ENCODE data around the gene CLNS1A. TPM values are rescaled to one million over a fixed set of nuclear protein-coding genes. Genes with fewer than 3 reads are reported as not detected.
A peak's percentile ranks its signal among the peaks of the same experiment; 100 is the strongest.

Gene CLNS1A
- total RNA-seq, 1 experiment from 2014 or later, result 151 TPM

GRCh38 chr11:77658213-77659013 lies 20.8 kb upstream of the CLNS1A start:
- BruUV-seq (replicated peaks), result no TSS peak
- ChIA-PET POLR2A (no interaction called here), RAD21 (ENCODE audit: low non-redundant PET in 1 of 2, low total read pairs in 2 of 2, uncharacterized antibody in 2 of 2, unreplicated experiment in 2 of 2) (no interaction called here), CTCF (no interaction called here)
- H3K4me2 ChIP-seq (ENCODE audit: low read length), result no peak overlapping the region
- H4K20me1 ChIP-seq (ENCODE audit: insufficient read depth), result no peaks in the 10 kb centered on the region
- intact Hi-C loops (cut with micrococcal nuclease), result no loop called here
- DNase-seq (ENCODE audit: low read depth, low spot score), result no peak
- H3K9ac ChIP-seq (ENCODE audit: low read length), result no peak overlapping the region
- no peak for ATAC-seq
- no peak for TF ChIP-seq ELF1 (IDR thresholded peaks at IDR 0.05; ENCODE audit: borderline replicate concordance, low read depth)
- TF ChIP-seq EGR1 (IDR thresholded peaks at IDR 0.05; ENCODE audit: low read depth), result no peak
- TF ChIP-seq, protein P1, sequence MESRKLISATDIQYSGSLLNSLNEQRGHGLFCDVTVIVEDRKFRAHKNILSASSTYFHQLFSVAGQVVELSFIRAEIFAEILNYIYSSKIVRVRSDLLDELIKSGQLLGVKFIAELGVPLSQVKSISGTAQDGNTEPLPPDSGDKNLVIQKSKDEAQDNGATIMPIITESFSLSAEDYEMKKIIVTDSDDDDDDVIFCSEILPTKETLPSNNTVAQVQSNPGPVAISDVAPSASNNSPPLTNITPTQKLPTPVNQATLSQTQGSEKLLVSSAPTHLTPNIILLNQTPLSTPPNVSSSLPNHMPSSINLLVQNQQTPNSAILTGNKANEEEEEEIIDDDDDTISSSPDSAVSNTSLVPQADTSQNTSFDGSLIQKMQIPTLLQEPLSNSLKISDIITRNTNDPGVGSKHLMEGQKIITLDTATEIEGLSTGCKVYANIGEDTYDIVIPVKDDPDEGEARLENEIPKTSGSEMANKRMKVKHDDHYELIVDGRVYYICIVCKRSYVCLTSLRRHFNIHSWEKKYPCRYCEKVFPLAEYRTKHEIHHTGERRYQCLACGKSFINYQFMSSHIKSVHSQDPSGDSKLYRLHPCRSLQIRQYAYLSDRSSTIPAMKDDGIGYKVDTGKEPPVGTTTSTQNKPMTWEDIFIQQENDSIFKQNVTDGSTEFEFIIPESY (IDR thresholded peaks at IDR 0.05; ENCODE audit: extremely low read depth, insufficient replicate concordance, low read length), result no peak
- no peak for TF ChIP-seq TCF7L2 (IDR thresholded peaks at IDR 0.05; ENCODE audit: borderline replicate concordance, extremely low read depth, insufficient read depth, insufficient read length)
- H3K79me2 ChIP-seq (ENCODE audit: insufficient read depth, low read length), result no peaks in the 10 kb centered on the region
- H3K27me3 ChIP-seq (ENCODE audit: insufficient read depth, low read length), result no peaks in the 10 kb centered on the region
- H3K36me3 ChIP-seq (ENCODE audit: control insufficient read depth in 1 of 2, insufficient read depth in 2 of 2, low read length in 2 of 2), result no peaks in the 10 kb centered on the region
- H3K4me3 ChIP-seq (replicated peaks in 1 of 2; ENCODE audit: low read depth in 1 of 2, low read length in 2 of 2), result no peak overlapping the region
- H3K9me3 ChIP-seq (ENCODE audit: control insufficient read depth in 1 of 2, insufficient read depth in 1 of 2, low read depth in 1 of 2, low read length in 2 of 2), result no peaks in the 10 kb centered on the region
- H3K4me1 ChIP-seq (ENCODE audit: control insufficient read depth in 1 of 2, insufficient read depth in 2 of 2, low read length in 2 of 2), result peaks cover 0 to 7% of the 10 kb centered on the region in 2 experiments; a peak in 3 of 4 replicates
- no peaks in the 10 kb centered on the region for H3K9me2 ChIP-seq (ENCODE audit: insufficient read depth)
- H2AFZ ChIP-seq (ENCODE audit: low read depth, low read length, poor library complexity, severe bottlenecking), result no peak overlapping the region
- no peak overlapping the region for H3K27ac ChIP-seq (ENCODE audit: low read depth, low read length)

- ChIA-PET RAD21 (ENCODE audit: low non-redundant PET in 1 of 2, low total read pairs in 2 of 2, uncharacterized antibody in 2 of 2, unreplicated experiment in 2 of 2) (no interaction called here), POLR2A (no interaction called here), CTCF (no interaction called here)
- no peaks in the 10 kb centered on the region for H3K27me3 ChIP-seq (ENCODE audit: insufficient read depth, low read length)
- no peak overlapping the region for H3K27ac ChIP-seq (ENCODE audit: low read depth, low read length)
- no peak overlapping the region for H3K9ac ChIP-seq (ENCODE audit: low read length)
- peaks cover 0 to 7% of the 10 kb centered on the region in 2 experiments; a peak in 3 of 4 replicates for H3K4me1 ChIP-seq (ENCODE audit: control insufficient read depth in 1 of 2, insufficient read depth in 2 of 2, low read length in 2 of 2)
- no peaks in the 10 kb centered on the region for H3K79me2 ChIP-seq (ENCODE audit: insufficient read depth, low read length)
- H3K4me3 ChIP-seq (replicated peaks in 1 of 2; ENCODE audit: low read depth in 1 of 2, low read length in 2 of 2), result no peak overlapping the region
- H3K4me2 ChIP-seq (ENCODE audit: low read length), result no peak overlapping the region
- no peaks in the 10 kb centered on the region for H4K20me1 ChIP-seq (ENCODE audit: insufficient read depth)
- no peak overlapping the region for H2AFZ ChIP-seq (ENCODE audit: low read depth, low read length, poor library complexity, severe bottlenecking)
- ATAC-seq (peak; percentile 27; the same call in 1 of the 2 replicates), DNase-seq (ENCODE audit: low read depth, low spot score) (no peak)
- H3K9me3 ChIP-seq (ENCODE audit: control insufficient read depth in 1 of 2, insufficient read depth in 1 of 2, low read depth in 1 of 2, low read length in 2 of 2), result no peaks in the 10 kb centered on the region
- H3K36me3 ChIP-seq (ENCODE audit: control insufficient read depth in 1 of 2, insufficient read depth in 2 of 2, low read length in 2 of 2), result no peaks in the 10 kb centered on the region
- no peaks in the 10 kb centered on the region for H3K9me2 ChIP-seq (ENCODE audit: insufficient read depth)
- no TSS peak for BruUV-seq (replicated peaks)
- intact Hi-C loops (cut with micrococcal nuclease), result no loop called here
- TF ChIP-seq ELF1 (IDR thresholded peaks at IDR 0.05; ENCODE audit: borderline replicate concordance, low read depth), result no peak
- TF ChIP-seq ZNF274 (IDR thresholded peaks at IDR 0.05; ENCODE audit: low read depth, low read length), result no peak
- TF ChIP-seq, protein P2, sequence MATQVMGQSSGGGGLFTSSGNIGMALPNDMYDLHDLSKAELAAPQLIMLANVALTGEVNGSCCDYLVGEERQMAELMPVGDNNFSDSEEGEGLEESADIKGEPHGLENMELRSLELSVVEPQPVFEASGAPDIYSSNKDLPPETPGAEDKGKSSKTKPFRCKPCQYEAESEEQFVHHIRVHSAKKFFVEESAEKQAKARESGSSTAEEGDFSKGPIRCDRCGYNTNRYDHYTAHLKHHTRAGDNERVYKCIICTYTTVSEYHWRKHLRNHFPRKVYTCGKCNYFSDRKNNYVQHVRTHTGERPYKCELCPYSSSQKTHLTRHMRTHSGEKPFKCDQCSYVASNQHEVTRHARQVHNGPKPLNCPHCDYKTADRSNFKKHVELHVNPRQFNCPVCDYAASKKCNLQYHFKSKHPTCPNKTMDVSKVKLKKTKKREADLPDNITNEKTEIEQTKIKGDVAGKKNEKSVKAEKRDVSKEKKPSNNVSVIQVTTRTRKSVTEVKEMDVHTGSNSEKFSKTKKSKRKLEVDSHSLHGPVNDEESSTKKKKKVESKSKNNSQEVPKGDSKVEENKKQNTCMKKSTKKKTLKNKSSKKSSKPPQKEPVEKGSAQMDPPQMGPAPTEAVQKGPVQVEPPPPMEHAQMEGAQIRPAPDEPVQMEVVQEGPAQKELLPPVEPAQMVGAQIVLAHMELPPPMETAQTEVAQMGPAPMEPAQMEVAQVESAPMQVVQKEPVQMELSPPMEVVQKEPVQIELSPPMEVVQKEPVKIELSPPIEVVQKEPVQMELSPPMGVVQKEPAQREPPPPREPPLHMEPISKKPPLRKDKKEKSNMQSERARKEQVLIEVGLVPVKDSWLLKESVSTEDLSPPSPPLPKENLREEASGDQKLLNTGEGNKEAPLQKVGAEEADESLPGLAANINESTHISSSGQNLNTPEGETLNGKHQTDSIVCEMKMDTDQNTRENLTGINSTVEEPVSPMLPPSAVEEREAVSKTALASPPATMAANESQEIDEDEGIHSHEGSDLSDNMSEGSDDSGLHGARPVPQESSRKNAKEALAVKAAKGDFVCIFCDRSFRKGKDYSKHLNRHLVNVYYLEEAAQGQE (IDR thresholded peaks at IDR 0.05; ENCODE audit: low read depth), result no peak
- TF ChIP-seq CEBPB (IDR thresholded peaks at IDR 0.05; ENCODE audit: low read depth), result no peak
- no peak for TF ChIP-seq EZH2 (IDR thresholded peaks at IDR 0.05)
- no peak for TF ChIP-seq CTCF (IDR thresholded peaks at IDR 0.05 in 2 of 3, conservative IDR thresholded peaks at IDR 0.05 in 1 of 3; ENCODE audit: borderline replicate concordance in 1 of 3, insufficient read depth in 1 of 3, low read depth in 2 of 3, low read length in 2 of 3)
- no peak for TF ChIP-seq MAX (IDR thresholded peaks at IDR 0.05)
Measured at GRCh38 chr11:77656362-77656761, 18.8 kb upstream of the CLNS1A start.

Data from HCT116 (cell line).